GM18873 (cell line): Measurements from ENCODE around the gene TMEM254.
"Not testable (repeated sequence)": the region's sequence is repeated elsewhere in the genome, so short reads cannot be mapped to it uniquely, and the experiment has no call there.

Experiments used
- ATAC-seq: cut with Tn5 transposase; IDR thresholded peaks from one replicate; pipeline ENCODE4 v1.9.1; 2021; ENCODE audit warnings: mild to moderate bottlenecking, moderate library complexity, moderate number of reproducible peaks; ENCODE audit not compliant: unreplicated experiment, low FRiP score

TMEM254 gene

GRCh38 chr10:80131499-80131901 lies 53.0 kb downstream of the TMEM254 start:
- no peak for ATAC-seq

GRCh38 chr10:80132299-80133139 lies 54.1 kb downstream of the TMEM254 start, which contains the start of gene PLAC9:
PLAC9 (plus strand) TSS chr10:80132730; CDS start chr10:80132763, 33 bp downstream.
- no peak for ATAC-seq

GRCh38 chr10:80133206-80133605 lies 54.7 kb downstream of the TMEM254 start:
- ATAC-seq: no peak

- not testable (repeated sequence) for ATAC-seq
Observed at GRCh38 chr10:80133687-80134086, 55.2 kb downstream of the TMEM254 start.

- no peak for ATAC-seq
Observed at GRCh38 chr10:80136134-80136571, 57.7 kb downstream of the TMEM254 start.

GRCh38 chr10:80137031-80137862 lies 58.8 kb downstream of the TMEM254 start:
- ATAC-seq: no peak

- ATAC-seq: no peak
Observed at GRCh38 chr10:80137920-80138319, 59.5 kb downstream of the TMEM254 start.

- ATAC-seq: no peak
Observed at GRCh38 chr10:80139265-80139664, 60.8 kb downstream of the TMEM254 start.

GRCh38 chr10:80140251-80140650 lies 61.8 kb downstream of the TMEM254 start:
- no peak for ATAC-seq

GRCh38 chr10:80141696-80142460 lies 63.4 kb downstream of the TMEM254 start:
- ATAC-seq: no peak
